K562 (cell line): ENCODE measurements around the gene HPSE2. TPM values are rescaled to one million over a fixed set of nuclear protein-coding genes. Genes with fewer than 3 reads are reported as not detected.

ENCODE experiments used
- ATF1 ChIP-seq, 2 experiments: fragments of 450-650 bp in 1 of 2; IDR thresholded peaks; 2 replicates each; pipeline ENCODE4 v1.6.1; 2016; ENCODE audit warnings: missing compliant biosample characterization in 1 of 2, missing genetic modification characterization in 1 of 2
- BRD4 ChIP-seq: fragments of 200-600 bp; sonication (generic); IDR thresholded peaks from 2 replicates; pipeline ENCODE4 v1.6.1; 2017; ENCODE audit warnings: inconsistent platforms
- EZH2 ChIP-seq: IDR thresholded peaks from 2 replicates; pipeline ENCODE4 v1.6.1; 2012; ENCODE audit warnings: low read depth, mild to moderate bottlenecking, inconsistent platforms, low read length, borderline replicate concordance
- GABPA ChIP-seq: fragments of 200-800 bp; sonication (Bioruptor generic); conservative IDR thresholded peaks from 2 replicates; pipeline ENCODE4 v1.6.1; 2016; ENCODE audit warnings: low read depth, missing genetic modification characterization, missing compliant biosample characterization
- GATAD2B ChIP-seq: fragments of 450-650 bp; IDR thresholded peaks from 2 replicates; pipeline ENCODE4 v1.6.1; 2017; ENCODE audit warnings: mild to moderate bottlenecking, borderline replicate concordance
- RBM22 ChIP-seq: fragments of 200-400 bp; formaldehyde crosslinking; IDR thresholded peaks from 2 replicates; pipeline ENCODE4 v1.6.1; 2018; ENCODE audit warnings: low read length, low read depth; ENCODE audit not compliant: poor library complexity, severe bottlenecking
- SAP30 ChIP-seq: fragments of 200-600 bp; sonication (generic); IDR thresholded peaks from 2 replicates; pipeline ENCODE4 v1.6.1; 2012; ENCODE audit warnings: borderline replicate concordance, low read depth, mild to moderate bottlenecking, moderate library complexity, low read length, control low read depth, inconsistent platforms; ENCODE audit not compliant: insufficient read depth, poor library complexity, severe bottlenecking
- SMARCB1 ChIP-seq: IDR thresholded peaks from 2 replicates; pipeline ENCODE4 v1.6.1; 2011; ENCODE audit warnings: improper control_type of control experiment, low read depth; ENCODE audit not compliant: insufficient read length
- SPI1 ChIP-seq: IDR thresholded peaks from 2 replicates; pipeline ENCODE4 v1.6.1; 2011; ENCODE audit warnings: low read depth, low read length, control low read depth, borderline replicate concordance
- TAF15 ChIP-seq: fragments of 200-400 bp; formaldehyde crosslinking; IDR thresholded peaks from 2 replicates; pipeline ENCODE4 v1.6.1; 2017; ENCODE audit warnings: mild to moderate bottlenecking, low read depth, low read length, moderate library complexity
- TGIF2 ChIP-seq: sonication (generic); formaldehyde crosslinking; IDR thresholded peaks from 2 replicates; pipeline ENCODE4 v1.8.1; 2022; ENCODE audit warnings: mild to moderate bottlenecking, missing genetic modification reagents, moderate library complexity
- ZNF699 ChIP-seq: fragments of 250-450 bp; sonication (Bioruptor Pico); IDR thresholded peaks from 2 replicates; pipeline ENCODE4 v1.8.0; 2021; ENCODE audit warnings: mild to moderate bottlenecking, moderate library complexity; ENCODE audit not compliant: insufficient replicate concordance
- ZNF764 ChIP-seq: fragments of 250-450 bp; sonication (Bioruptor Pico); IDR thresholded peaks from 2 replicates; pipeline ENCODE4 v1.4.0; 2020; ENCODE audit warnings: low read depth, mild to moderate bottlenecking, moderate library complexity
- polyA plus RNA-seq, 8 experiments: library from polyadenylated mRNA; depleted of rRNA in 4 of 8; stranded (reverse) in 5 of 8; unstranded in 3 of 8; fragments of >200 nt; fragmentation: Nextera tagmentation in 2 of 8; fragmentation: Illumina TruSeq in 1 of 8; extraction: Ambion mirVana in 2 of 8; extraction: Trizol in 1 of 8; gene quantifications; 2 replicates each; pipeline versions ENCODE4 v1.2.1 to v1.2.3, GENCODE V29; 2011 to 2014; ENCODE audit warnings: inconsistent platforms in 1 of 8, missing spikeins in 1 of 8
- total RNA-seq, 7 experiments: library from RNA; depleted of rRNA in 6 of 7; stranded (reverse); fragments of >200 nt in 6 of 7; fragmentation: Illumina TruSeq in 2 of 7; extraction: Trizol in 2 of 7; gene quantifications; 2 replicates each; pipeline versions ENCODE4 v1.2.1 to v1.2.3, GENCODE V29; 2011 to 2021; ENCODE audit warnings: low replicate concordance in 1 of 7
- TF ChIP-seq, protein P1 (sequence below): IDR thresholded peaks from 3 replicates; pipeline ENCODE4 v1.6.1; 2011; ENCODE audit warnings: borderline replicate concordance, mild to moderate bottlenecking, moderate library complexity; ENCODE audit not compliant: insufficient read length; ENCODE audit errors: extremely low read depth
- TF ChIP-seq, protein P2 (sequence below), 2 experiments: fragments of 450-650 bp; conservative IDR thresholded peaks; 2 replicates each; pipeline ENCODE4 v1.6.1; 2017; ENCODE audit warnings: mild to moderate bottlenecking in 2 of 2, moderate library complexity in 2 of 2
- TF ChIP-seq, protein P3 (sequence below): sonication (generic); formaldehyde crosslinking; IDR thresholded peaks from 2 replicates; pipeline ENCODE4 v1.8.0; 2023; ENCODE audit warnings: mild to moderate bottlenecking, missing genetic modification reagents

HPSE2 gene
- total and polyA plus RNA-seq, 9 of the 15 experiments (the other 6 are each of a cell fraction or from before 2014, with no cell fraction given): 0.03 to 0.10 (median 0.04) TPM; not detected in 2

DNA sequence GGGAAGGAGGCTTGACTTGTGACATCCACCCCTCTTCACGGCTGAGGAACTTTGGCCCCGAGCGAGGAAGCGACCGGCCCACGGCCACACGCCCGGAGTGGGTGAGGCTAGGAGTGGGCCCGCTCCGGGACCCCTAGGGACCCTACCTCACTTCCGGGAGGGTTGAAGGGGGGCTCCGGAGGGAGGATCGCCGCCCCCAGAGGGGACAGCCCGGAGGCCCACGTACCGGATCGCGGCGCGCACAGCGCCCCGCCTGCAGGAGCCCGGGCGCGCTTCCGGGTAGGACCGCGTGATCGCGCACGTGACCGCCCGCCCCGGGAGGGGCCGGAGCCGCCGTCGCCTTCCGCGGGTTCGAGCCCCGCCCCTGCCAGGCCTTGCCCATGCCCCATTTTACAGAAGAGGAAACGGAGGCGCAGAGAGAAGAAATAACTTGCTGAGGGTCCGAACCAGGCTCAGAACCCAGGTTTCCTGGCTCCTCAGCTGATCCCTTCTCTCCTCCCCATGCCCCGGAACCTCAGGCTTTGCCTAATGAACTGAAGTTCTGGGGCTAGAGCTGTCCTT lies 788.9 kb downstream of the HPSE2 start, which contains the start of gene HPS1 (continued):
- TF ChIP-seq, protein P1, sequence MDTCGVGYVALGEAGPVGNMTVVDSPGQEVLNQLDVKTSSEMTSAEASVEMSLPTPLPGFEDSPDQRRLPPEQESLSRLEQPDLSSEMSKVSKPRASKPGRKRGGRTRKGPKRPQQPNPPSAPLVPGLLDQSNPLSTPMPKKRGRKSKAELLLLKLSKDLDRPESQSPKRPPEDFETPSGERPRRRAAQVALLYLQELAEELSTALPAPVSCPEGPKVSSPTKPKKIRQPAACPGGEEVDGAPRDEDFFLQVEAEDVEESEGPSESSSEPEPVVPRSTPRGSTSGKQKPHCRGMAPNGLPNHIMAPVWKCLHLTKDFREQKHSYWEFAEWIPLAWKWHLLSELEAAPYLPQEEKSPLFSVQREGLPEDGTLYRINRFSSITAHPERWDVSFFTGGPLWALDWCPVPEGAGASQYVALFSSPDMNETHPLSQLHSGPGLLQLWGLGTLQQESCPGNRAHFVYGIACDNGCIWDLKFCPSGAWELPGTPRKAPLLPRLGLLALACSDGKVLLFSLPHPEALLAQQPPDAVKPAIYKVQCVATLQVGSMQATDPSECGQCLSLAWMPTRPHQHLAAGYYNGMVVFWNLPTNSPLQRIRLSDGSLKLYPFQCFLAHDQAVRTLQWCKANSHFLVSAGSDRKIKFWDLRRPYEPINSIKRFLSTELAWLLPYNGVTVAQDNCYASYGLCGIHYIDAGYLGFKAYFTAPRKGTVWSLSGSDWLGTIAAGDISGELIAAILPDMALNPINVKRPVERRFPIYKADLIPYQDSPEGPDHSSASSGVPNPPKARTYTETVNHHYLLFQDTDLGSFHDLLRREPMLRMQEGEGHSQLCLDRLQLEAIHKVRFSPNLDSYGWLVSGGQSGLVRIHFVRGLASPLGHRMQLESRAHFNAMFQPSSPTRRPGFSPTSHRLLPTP: peak; percentile 93
- TF ChIP-seq, protein P2, sequence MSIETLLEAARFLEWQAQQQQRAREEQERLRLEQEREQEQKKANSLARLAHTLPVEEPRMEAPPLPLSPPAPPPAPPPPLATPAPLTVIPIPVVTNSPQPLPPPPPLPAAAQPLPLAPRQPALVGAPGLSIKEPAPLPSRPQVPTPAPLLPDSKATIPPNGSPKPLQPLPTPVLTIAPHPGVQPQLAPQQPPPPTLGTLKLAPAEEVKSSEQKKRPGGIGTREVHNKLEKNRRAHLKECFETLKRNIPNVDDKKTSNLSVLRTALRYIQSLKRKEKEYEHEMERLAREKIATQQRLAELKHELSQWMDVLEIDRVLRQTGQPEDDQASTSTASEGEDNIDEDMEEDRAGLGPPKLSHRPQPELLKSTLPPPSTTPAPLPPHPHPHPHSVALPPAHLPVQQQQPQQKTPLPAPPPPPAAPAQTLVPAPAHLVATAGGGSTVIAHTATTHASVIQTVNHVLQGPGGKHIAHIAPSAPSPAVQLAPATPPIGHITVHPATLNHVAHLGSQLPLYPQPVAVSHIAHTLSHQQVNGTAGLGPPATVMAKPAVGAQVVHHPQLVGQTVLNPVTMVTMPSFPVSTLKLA (conservative IDR thresholded peaks at IDR 0.05): peak; percentile 85 to 94
- peak; percentile 72 for TF ChIP-seq GABPA (tag)
- 0 out of 2 replicates have a peak, but pooled peaks have one; percentile 30 for TF ChIP-seq BRD4
- TF ChIP-seq GATAD2B: peak; percentile 59; the same call in 1 of the 2 replicates
- TF ChIP-seq EZH2: no peak
- TF ChIP-seq, protein P3, sequence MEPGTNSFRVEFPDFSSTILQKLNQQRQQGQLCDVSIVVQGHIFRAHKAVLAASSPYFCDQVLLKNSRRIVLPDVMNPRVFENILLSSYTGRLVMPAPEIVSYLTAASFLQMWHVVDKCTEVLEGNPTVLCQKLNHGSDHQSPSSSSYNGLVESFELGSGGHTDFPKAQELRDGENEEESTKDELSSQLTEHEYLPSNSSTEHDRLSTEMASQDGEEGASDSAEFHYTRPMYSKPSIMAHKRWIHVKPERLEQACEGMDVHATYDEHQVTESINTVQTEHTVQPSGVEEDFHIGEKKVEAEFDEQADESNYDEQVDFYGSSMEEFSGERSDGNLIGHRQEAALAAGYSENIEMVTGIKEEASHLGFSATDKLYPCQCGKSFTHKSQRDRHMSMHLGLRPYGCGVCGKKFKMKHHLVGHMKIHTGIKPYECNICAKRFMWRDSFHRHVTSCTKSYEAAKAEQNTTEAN (CRISPR knock-in tag): no peak
- no peak for TF ChIP-seq SMARCB1
- no peak for TF ChIP-seq TGIF2
- peak; percentile 84 for TF ChIP-seq SAP30
- TF ChIP-seq ZNF764 (CRISPR knock-in tag): peak; percentile 75; the same call in 1 of the 2 replicates
- no peak for TF ChIP-seq SPI1
- TF ChIP-seq RBM22: no peak
- TF ChIP-seq ZNF699 (CRISPR knock-in tag): no peak
- no peak for TF ChIP-seq ATF1 (CRISPR knock-in tag; IDR thresholded peaks at IDR 0.05)
- peak; percentile 46 for TF ChIP-seq ATF1 (tag; IDR thresholded peaks at IDR 0.05)
- no peak for TF ChIP-seq TAF15
